Activated CD4-positive, alpha-beta T cell treated with anti-CD3 and anti-CD28 coated beads, Interleukin-2, amount 50 U/mL, for 1 hour (primary cell): ENCODE measurements around the gene SDS.

Source experiments
- DNase-seq: peaks from one replicate; pipeline ENCODE4 v3.0.0-alpha.2; 2020

Gene SDS

GRCh38 chr12:113424915-113425823 lies 21.5 kb upstream of the SDS start:
- DNase-seq = peak; percentile 46

DNA sequence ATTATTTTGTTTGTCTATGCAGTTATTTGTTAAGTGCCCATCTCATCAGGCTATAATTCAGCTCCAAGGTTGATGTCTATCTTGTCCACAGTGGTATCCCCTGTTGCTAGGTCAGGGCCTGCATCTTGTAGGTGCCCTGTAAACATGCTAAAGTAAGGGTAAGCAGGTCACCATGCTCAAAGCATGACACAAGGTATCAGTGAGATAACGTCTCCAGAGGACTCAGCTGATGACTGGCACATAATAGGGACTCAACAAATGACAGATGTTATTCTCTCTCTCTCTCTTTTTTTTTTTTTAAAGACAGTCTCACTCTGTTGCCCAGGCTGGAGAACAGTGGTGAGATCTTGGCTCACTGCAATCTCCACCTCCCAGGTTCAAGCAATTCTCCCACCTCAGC lies 20.8 kb upstream of the SDS start:
- DNase-seq = no peak

GRCh38 chr12:113422886-113423669 lies 19.4 kb upstream of the SDS start:
- DNase-seq = no peak

- DNase-seq = no peak
Measured at GRCh38 chr12:113422030-113422885, 18.6 kb upstream of the SDS start, which contains the start of gene SDSL. TSS of gene SDSL (plus strand) at chr12:113422380. CDS start at chr12:113427983, 5,603 bp downstream.

DNA sequence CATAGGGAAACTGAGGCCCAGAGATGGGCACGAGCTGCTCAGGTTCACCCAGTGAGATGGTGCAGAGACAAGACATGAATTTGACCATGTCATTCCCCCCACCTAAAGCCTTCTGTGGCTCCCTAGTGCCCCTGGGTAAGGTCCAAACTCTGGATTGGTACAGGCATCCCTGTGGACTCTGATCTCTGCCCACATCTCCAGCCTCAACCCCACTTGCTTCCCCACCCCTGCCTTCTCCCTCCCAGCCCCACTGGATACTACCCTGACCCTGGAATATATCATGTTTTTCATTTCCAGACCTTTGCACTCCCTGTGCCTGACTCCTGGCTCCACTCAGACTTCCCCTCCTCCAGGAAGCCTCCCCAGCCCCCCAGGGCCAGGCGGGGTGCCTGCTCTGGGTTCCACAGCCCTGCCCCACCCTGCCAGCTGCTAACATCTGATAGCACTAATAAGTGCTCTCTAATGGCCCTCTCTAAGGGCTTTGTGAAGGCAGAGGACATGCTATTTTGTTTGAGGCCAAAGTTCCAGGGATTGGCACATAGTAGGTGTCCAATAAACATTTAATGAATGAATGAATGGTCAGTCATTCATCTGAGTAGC lies 17.4 kb upstream of the SDS start:
- no peak for DNase-seq

GRCh38 chr12:113418213-113418879 lies 14.7 kb upstream of the SDS start:
- no peak for DNase-seq

GRCh38 chr12:113416091-113416754 lies 12.5 kb upstream of the SDS start:
- DNase-seq = no peak

DNA sequence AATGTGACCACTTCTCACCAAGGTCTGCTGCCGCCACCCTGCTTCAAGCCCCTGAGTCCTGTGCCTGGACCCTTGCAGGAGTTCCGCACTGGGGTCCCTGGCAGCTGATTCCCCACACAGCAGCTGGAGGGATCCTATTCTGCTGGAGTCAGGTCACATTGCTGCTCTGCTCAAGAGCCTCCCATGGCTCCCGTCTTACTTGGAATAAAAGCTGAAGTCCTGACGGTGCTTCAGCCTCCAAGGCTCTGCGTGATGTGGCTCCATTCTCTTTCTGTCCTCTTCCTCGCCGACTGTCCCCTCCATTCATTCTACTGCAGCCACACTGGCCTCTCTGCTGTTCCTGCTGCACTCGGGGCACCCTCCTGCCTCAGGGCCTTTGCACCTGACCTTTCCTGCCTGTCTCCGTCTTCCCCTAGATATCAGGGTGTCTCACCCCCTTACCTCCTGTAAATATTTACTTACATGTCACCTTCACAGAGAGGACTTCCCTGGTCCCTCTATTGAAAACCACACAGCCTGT lies 10.9 kb upstream of the SDS start:
- DNase-seq = no peak

GRCh38 chr12:113413488-113413939 lies 9.8 kb upstream of the SDS start:
- DNase-seq = no peak

- no peak for DNase-seq
Measured at GRCh38 chr12:113409462-113410124, 5.9 kb upstream of the SDS start.

DNA sequence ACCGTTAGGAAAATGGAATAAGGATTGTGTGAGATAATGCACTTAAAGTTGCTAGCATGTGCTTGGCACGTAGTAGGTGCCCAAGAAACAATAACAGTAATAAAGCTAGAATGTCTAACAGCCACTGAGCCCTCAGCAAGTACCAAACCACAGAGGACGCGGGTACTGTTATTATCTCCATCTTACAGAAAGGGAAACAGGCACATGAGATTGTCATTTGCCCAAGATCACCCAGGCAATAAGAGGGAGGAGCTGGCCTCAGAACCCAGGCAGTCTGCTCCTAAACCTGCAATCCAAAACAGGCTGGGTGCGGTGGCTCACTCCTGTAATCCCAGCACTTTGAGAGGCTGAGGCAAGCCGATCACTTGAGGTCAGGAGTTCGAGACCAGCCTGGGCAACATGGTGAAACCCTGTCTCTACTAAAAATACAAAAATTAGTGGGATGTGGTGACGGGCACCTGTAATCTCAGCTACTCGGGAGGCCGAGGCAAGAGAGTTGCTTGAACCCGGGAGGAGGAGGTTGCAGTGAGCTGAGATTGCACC lies 5.1 kb upstream of the SDS start:
- no peak for DNase-seq

DNA sequence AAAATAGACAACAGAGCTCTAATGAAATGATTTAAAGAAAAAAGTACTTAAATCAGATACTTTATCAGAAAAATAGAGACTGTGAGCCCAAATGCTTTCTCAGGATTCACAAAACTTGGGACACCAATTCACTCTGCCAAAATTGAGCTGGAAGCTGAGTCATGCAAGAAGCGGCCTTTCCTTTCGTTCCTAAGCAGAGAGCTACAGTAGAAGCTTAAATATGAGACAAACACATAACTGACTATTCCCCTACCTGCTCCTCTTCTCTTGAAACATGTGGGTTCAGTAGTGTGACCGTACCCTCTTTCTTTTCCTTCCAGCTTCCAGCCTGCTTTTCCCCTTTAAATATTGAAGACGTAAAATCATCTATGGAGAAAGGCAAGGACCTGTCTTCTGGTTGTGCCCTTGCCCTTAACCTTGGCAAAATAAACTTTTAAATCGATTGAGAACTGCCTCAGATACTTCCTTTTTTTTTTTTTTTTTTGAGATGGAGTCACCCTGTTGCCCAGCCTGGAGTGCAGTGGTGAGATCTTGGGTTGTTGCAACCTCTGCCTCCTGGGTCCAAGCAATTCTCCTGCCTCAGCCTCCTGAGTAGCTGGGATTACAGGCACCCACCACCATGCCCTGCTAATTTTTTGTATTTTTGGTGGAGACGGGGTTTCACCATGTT lies 4.4 kb upstream of the SDS start:
- DNase-seq = no peak

DNA sequence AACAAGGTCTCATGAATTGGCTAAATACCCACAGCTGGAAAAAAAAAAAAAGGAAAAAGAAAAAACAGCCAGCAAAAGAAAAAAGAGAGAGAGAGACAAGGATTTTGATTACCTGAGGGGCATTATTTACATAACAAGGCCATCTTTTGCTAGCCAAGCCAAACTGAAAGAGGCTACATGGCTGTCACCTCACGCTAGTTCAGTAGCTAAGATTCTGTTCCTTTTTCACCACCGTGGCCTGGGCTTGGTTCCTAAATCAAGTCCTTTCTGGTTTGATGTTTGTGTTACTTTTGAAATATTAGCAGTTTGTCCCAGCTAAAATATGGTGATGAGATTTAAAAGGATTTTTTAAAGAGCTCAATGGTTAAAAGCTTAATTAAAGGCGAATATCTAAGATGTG lies 2.0 kb upstream of the SDS start:
- no peak for DNase-seq

- DNase-seq = no peak
Measured at GRCh38 chr12:113402586-113403260, 964 bp downstream of the SDS start.

DNA sequence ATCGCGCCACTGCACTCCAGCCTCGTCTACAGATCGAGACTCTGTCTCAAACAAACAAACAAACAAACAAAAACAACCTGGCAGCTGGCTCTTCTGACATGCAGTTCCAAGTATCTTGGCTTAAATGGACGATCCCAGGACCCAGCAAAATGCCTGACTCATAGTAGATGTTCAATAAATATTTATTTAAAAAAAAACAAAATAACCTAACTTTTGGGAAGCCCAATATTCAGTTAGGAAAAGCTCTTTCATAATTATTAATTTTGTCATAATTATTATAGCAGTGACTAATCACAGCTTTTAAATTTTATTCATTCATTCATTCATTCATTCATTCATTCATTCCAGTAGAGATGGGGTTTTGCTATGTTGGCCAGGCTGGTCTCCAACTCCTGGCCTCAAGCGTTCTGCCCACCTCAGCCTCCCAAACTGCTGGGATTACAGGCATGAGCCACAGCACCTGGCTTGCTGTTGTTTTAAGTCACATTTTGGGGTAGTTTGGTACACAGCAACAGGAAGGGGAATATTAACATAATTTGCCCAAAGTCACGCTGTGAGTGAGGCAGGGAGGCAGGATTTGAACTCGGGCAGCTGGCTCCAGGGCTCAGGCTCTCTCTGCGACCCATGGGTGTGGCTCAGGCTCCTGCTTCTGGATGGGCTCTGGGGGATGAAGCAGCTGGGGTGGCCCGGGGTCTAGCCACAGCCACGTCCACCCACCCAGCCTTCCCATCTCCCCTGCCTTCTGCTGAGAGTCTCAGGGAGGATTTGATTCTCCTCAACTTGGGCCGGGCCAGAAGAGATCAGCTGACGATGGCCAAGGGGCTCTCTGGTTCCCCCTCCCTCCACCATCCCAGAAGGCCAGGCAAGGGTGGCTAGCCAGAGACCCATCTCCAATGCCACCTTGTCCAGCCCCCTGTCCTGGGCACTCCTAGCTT lies 2.4 kb downstream of the SDS start:
- DNase-seq = no peak

DNA sequence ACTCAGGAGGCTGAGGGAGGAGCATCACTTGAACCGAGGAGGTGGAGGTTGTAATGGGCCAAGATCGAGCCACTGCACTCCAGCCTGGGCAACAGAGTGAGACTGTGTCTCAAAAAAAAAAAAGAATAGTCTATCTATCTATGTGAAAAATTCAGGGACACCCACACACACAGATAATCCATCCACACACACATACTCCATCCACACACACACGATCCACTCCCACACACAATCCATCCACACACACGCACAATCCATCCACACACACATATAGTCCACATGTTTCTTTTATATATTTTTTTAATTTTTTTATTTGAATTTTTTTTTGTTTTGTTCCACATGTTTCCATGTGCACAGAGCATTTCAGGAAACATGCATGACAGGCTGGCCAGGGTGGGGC lies 3.3 kb downstream of the SDS start:
- no peak for DNase-seq

GRCh38 chr12:113399490-113399889 lies 4.2 kb downstream of the SDS start:
- DNase-seq = no peak
